Mesothelial cell of epicardium (in vitro differentiated cells): ENCODE results near the gene NPAS2. TPM values are rescaled to one million over a fixed set of nuclear protein-coding genes. Genes with fewer than 3 reads are reported as not detected.

ENCODE experiments used
- DNase-seq, 2 experiments: peaks; one replicate each; pipeline ENCODE4 v3.0.0; 2021; ENCODE audit warnings: low spot score in 2 of 2; ENCODE audit not compliant: unreplicated experiment in 2 of 2
- H3K27ac Mint-ChIP-seq: 2 replicates; pipeline ENCODE4 v1.8.0; 2021; ENCODE audit warnings: mixed read lengths
- H3K27me3 Mint-ChIP-seq: 2 replicates; pipeline ENCODE4 v1.8.0; 2021; ENCODE audit warnings: low read depth, mixed read lengths
- H3K36me3 Mint-ChIP-seq: 2 replicates; pipeline ENCODE4 v1.8.0; 2021; ENCODE audit warnings: mixed read lengths
- H3K4me1 Mint-ChIP-seq: 2 replicates; pipeline ENCODE4 v1.8.0; 2021; ENCODE audit warnings: mixed read lengths
- H3K4me3 Mint-ChIP-seq: 2 replicates; pipeline ENCODE4 v1.8.0; 2021; ENCODE audit warnings: mild to moderate bottlenecking, moderate library complexity, mixed read lengths
- H3K9me3 Mint-ChIP-seq: 2 replicates; pipeline ENCODE4 v1.8.0; 2021; ENCODE audit warnings: mixed read lengths
- total RNA-seq: library from RNA; stranded (reverse); gene quantifications from 3 replicates; pipeline ENCODE4 v1.2.1, GENCODE V29; 2021
- TF ChIP-seq, protein P1 (sequence below): fragments of 200-600 bp; sonication (generic); IDR thresholded peaks from one replicate; pipeline ENCODE4 v1.5.0; 2021; ENCODE audit warnings: antibody characterized with exemption; ENCODE audit not compliant: unreplicated experiment

Gene NPAS2
- total RNA-seq, 1 donor from 2014 or later, result 5.4 TPM

- H3K27ac Mint-ChIP-seq, result no peak overlapping the region
- no peaks in the 10 kb centered on the region for H3K36me3 Mint-ChIP-seq
- H3K4me3 Mint-ChIP-seq, result peak overlapping the region; percentile 68
- H3K27me3 Mint-ChIP-seq, result peaks cover 69% of the 10 kb centered on the region
- peaks cover 13% of the 10 kb centered on the region for H3K4me1 Mint-ChIP-seq
- no peak for DNase-seq
- TF ChIP-seq, protein P1, sequence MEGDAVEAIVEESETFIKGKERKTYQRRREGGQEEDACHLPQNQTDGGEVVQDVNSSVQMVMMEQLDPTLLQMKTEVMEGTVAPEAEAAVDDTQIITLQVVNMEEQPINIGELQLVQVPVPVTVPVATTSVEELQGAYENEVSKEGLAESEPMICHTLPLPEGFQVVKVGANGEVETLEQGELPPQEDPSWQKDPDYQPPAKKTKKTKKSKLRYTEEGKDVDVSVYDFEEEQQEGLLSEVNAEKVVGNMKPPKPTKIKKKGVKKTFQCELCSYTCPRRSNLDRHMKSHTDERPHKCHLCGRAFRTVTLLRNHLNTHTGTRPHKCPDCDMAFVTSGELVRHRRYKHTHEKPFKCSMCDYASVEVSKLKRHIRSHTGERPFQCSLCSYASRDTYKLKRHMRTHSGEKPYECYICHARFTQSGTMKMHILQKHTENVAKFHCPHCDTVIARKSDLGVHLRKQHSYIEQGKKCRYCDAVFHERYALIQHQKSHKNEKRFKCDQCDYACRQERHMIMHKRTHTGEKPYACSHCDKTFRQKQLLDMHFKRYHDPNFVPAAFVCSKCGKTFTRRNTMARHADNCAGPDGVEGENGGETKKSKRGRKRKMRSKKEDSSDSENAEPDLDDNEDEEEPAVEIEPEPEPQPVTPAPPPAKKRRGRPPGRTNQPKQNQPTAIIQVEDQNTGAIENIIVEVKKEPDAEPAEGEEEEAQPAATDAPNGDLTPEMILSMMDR, result no peak
- no peaks in the 10 kb centered on the region for H3K9me3 Mint-ChIP-seq
These were observed 1.9 kb downstream of the NPAS2 start for GRCh38 chr2:100821911-100822265.

GRCh38 chr2:100822587-100823248, 2.8 kb downstream of the NPAS2 start:
- Mint-ChIP-seq H3K4me1 (peaks cover 13% of the 10 kb centered on the region), H3K9me3 (peaks cover 5% of the 10 kb centered on the region), H3K36me3 (peaks cover under 1% of the 10 kb centered on the region), H3K27ac (no peak overlapping the region), H3K4me3 (no peak overlapping the region), H3K27me3 (peaks cover 61% of the 10 kb centered on the region)
- no peak for DNase-seq
- TF ChIP-seq, protein P1, result no peak

DNA sequence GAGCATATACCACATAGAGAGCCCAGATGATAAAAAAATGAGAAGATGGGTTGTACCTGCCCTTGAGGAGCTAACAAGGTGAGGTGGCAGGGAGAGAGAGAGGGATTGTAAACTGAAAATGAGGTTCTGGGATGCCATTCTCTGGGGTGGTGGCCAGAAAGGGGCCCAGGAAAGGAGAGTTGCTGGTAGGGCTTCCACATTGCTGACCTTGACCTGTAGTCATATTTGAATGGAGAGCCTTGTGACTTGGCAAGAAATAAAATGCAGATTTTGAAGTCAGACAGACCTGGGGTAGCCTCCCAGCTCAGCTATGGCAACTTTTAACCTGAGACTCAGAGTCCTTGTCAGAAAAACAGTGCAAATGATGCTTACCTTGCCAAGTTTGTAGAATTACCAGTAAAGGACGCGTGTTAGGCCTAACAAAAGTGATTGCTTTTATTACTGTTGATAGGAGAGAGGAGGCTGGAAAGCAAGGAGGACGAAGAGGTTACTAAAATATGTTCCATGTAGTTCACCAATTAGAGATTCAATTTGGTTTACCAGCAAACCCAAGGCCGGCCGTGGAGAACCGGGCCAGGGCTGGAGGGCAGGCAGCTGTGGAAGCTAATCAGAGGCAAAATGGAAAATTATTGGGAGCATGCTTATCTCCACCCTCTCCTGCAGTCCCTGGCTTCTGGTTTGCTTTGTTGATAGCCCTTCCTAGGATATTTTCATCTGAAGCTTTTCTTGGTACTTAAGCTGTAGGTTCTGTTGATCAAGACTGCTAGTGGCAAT, 3.9 kb downstream of the NPAS2 start:
- Mint-ChIP-seq H3K36me3 (peaks cover 6% of the 10 kb centered on the region), H3K4me1 (peaks cover 7% of the 10 kb centered on the region), H3K9me3 (peaks cover 15% of the 10 kb centered on the region), H3K27ac (no peak overlapping the region), H3K27me3 (peaks cover 51% of the 10 kb centered on the region), H3K4me3 (no peak overlapping the region)
- DNase-seq, result no peak
- TF ChIP-seq, protein P1, result no peak

- H3K36me3 Mint-ChIP-seq, result peaks cover 6% of the 10 kb centered on the region
- TF ChIP-seq, protein P1, result no peak
- H3K27ac Mint-ChIP-seq, result no peak overlapping the region
- no peak overlapping the region for H3K4me3 Mint-ChIP-seq
- peaks cover 46% of the 10 kb centered on the region for H3K27me3 Mint-ChIP-seq
- H3K4me1 Mint-ChIP-seq, result peaks cover 4% of the 10 kb centered on the region
- H3K9me3 Mint-ChIP-seq, result peaks cover 17% of the 10 kb centered on the region
- no peak for DNase-seq
These were observed 4.9 kb downstream of the NPAS2 start for GRCh38 chr2:100824842-100825241.

GRCh38 chr2:100826494-100826893, 6.6 kb downstream of the NPAS2 start:
- no peaks in the 10 kb centered on the region for H3K4me1 Mint-ChIP-seq
- no peak overlapping the region for H3K27ac Mint-ChIP-seq
- H3K27me3 Mint-ChIP-seq, result peaks cover 38% of the 10 kb centered on the region
- peaks cover 17% of the 10 kb centered on the region for H3K9me3 Mint-ChIP-seq
- peaks cover 6% of the 10 kb centered on the region for H3K36me3 Mint-ChIP-seq
- no peak overlapping the region for H3K4me3 Mint-ChIP-seq
- TF ChIP-seq, protein P1, result no peak
- no peak for DNase-seq
